ENCODE results near the gene CAMK2N2. TPM values are rescaled to one million over a fixed set of nuclear protein-coding genes. Genes with fewer than 3 reads are reported as not detected.

CAMK2N2 gene
- total RNA-seq, 6 experiments from 2014 or later: 0.21 to 0.42 (median 0.24) TPM; not detected in 3

- no peak for TF ChIP-seq POLR2A (IDR thresholded peaks at IDR 0.05)
- no peak for TF ChIP-seq CTCF (IDR thresholded peaks at IDR 0.05)
- H3K36me3 ChIP-seq: peaks cover 0 to 12% (median 2%) of the 10 kb centered on the region in 4 donors
- 0% methylated on average over 2 of the region's 13 CpGs for WGBS (ENCODE audit: insufficient coverage, low coverage, low lambda C conversion rate, missing lambda C conversion rate)
- ATAC-seq (no peak), DNase-seq (no peak)
- peaks cover 0 to 16% (median 4%) of the 10 kb centered on the region in 4 donors for H3K4me1 ChIP-seq
- intact Hi-C loops (cut with DNase I): no loop called here
- H3K27ac ChIP-seq: no peak overlapping the region
- no peaks in the 10 kb centered on the region for H3K27me3 ChIP-seq
- no peak overlapping the region for H3K4me3 ChIP-seq
- H3K9me3 ChIP-seq: no peaks in the 10 kb centered on the region
Observed at GRCh38 chr3:184238246-184238818, 23.0 kb downstream of the CAMK2N2 start.

GRCh38 chr3:184237807-184238206 is 23.5 kb downstream of the CAMK2N2 start:
- intact Hi-C loops (cut with DNase I): no loop called here
- 36% methylated on average over 1 of the region's 1 CpG for WGBS (ENCODE audit: insufficient coverage, low coverage, low lambda C conversion rate, missing lambda C conversion rate)
- H3K27me3 ChIP-seq: no peaks in the 10 kb centered on the region
- peaks cover 0 to 7% (median 1%) of the 10 kb centered on the region in 4 donors for H3K36me3 ChIP-seq
- no peak overlapping the region for H3K27ac ChIP-seq
- TF ChIP-seq CTCF (IDR thresholded peaks at IDR 0.05) (no peak), POLR2A (IDR thresholded peaks at IDR 0.05) (no peak)
- peaks cover 0 to 16% (median 4%) of the 10 kb centered on the region in 4 donors for H3K4me1 ChIP-seq
- no peaks in the 10 kb centered on the region for H3K9me3 ChIP-seq
- ATAC-seq (no peak), DNase-seq (no peak)
- H3K4me3 ChIP-seq: no peak overlapping the region

GRCh38 chr3:184237211-184237610 is 24.1 kb downstream of the CAMK2N2 start:
- intact Hi-C loops (cut with DNase I): no loop called here
- WGBS (ENCODE audit: insufficient coverage, low coverage, low lambda C conversion rate, missing lambda C conversion rate): no CpG with 5 or more reads among the region's 7 CpGs
- peaks cover 0 to under 1% (median 0%) of the 10 kb centered on the region in 4 donors for H3K36me3 ChIP-seq
- H3K27ac ChIP-seq: no peak overlapping the region
- peaks cover 0 to 13% (median 4%) of the 10 kb centered on the region in 4 donors for H3K4me1 ChIP-seq
- ATAC-seq (no peak), DNase-seq (no peak)
- no peak overlapping the region for H3K4me3 ChIP-seq
- no peak for TF ChIP-seq POLR2A (IDR thresholded peaks at IDR 0.05)
- TF ChIP-seq CTCF (IDR thresholded peaks at IDR 0.05): no peak
- no peaks in the 10 kb centered on the region for H3K9me3 ChIP-seq
- no peaks in the 10 kb centered on the region for H3K27me3 ChIP-seq

GRCh38 chr3:184236636-184237035 is 24.7 kb downstream of the CAMK2N2 start:
- intact Hi-C loops (cut with DNase I): no loop called here
- no peak overlapping the region for H3K4me3 ChIP-seq
- no peak for DNase-seq
- no peak overlapping the region for H3K27ac ChIP-seq
- WGBS (ENCODE audit: insufficient coverage, low coverage, low lambda C conversion rate, missing lambda C conversion rate): no CpG with 5 or more reads among the region's 3 CpGs
- no peak for TF ChIP-seq POLR2A (IDR thresholded peaks at IDR 0.05)
- no peak for TF ChIP-seq CTCF (IDR thresholded peaks at IDR 0.05)
- ATAC-seq: no peak
- H3K9me3 ChIP-seq: no peaks in the 10 kb centered on the region
- peaks cover 0 to 7% (median 2%) of the 10 kb centered on the region in 4 donors for H3K4me1 ChIP-seq
- H3K27me3 ChIP-seq: peaks cover 0 to 2% of the 10 kb centered on the region in 2 donors
- H3K36me3 ChIP-seq: no peaks in the 10 kb centered on the region

Data from right lobe of liver (tissue), 6 donors.